HG02943 (cell line): ENCODE measurements around the gene CPNE7.

Experiments used
- ATAC-seq: cut with Tn5 transposase; IDR thresholded peaks from one replicate; pipeline ENCODE4 v1.9.1; 2021; ENCODE audit warnings: mild to moderate bottlenecking, low read depth, moderate library complexity; ENCODE audit not compliant: unreplicated experiment

CPNE7 gene

GRCh38 chr16:89601906-89602272 lies 26.3 kb downstream of the CPNE7 start:
- no peak for ATAC-seq

GRCh38 chr16:89602273-89602951 lies 26.9 kb downstream of the CPNE7 start:
- no peak for ATAC-seq

- no peak for ATAC-seq
Measured at GRCh38 chr16:89602952-89603590, 27.5 kb downstream of the CPNE7 start.

- no peak for ATAC-seq
Measured at GRCh38 chr16:89604764-89605163, 29.2 kb downstream of the CPNE7 start.

- no peak for ATAC-seq
Measured at GRCh38 chr16:89605186-89605970, 29.8 kb downstream of the CPNE7 start.

- ATAC-seq = no peak
Measured at GRCh38 chr16:89606006-89606405, 30.4 kb downstream of the CPNE7 start.

- no peak for ATAC-seq
Measured at GRCh38 chr16:89607453-89607852, 31.9 kb downstream of the CPNE7 start.

- ATAC-seq = no peak
Measured at GRCh38 chr16:89607937-89608740, 32.6 kb downstream of the CPNE7 start.

GRCh38 chr16:89610108-89610453 lies 34.5 kb downstream of the CPNE7 start:
- ATAC-seq = no peak

GRCh38 chr16:89612415-89613166 lies 37.0 kb downstream of the CPNE7 start:
- ATAC-seq = no peak

GRCh38 chr16:89613231-89613953 lies 37.8 kb downstream of the CPNE7 start, which contains the start of gene DPEP1:
Gene DPEP1, plus strand, starts transcription at chr16:89613642. Its CDS starts 16,769 bp downstream, at chr16:89630411.
- ATAC-seq = no peak

GRCh38 chr16:89613954-89614459 lies 38.4 kb downstream of the CPNE7 start:
- ATAC-seq = no peak

GRCh38 chr16:89615176-89615575 lies 39.6 kb downstream of the CPNE7 start:
- ATAC-seq = no peak

GRCh38 chr16:89615596-89616090 lies 40.1 kb downstream of the CPNE7 start:
- no peak for ATAC-seq

- ATAC-seq = no peak
Measured at GRCh38 chr16:89616623-89617022, 41.1 kb downstream of the CPNE7 start.

- no peak for ATAC-seq
Measured at GRCh38 chr16:89617036-89617435, 41.5 kb downstream of the CPNE7 start.

- ATAC-seq = no peak
Measured at GRCh38 chr16:89618109-89618998, 42.8 kb downstream of the CPNE7 start.

GRCh38 chr16:89619840-89620239 lies 44.3 kb downstream of the CPNE7 start:
- ATAC-seq = no peak
